HG03571 (cell line): ENCODE results near the gene SPAG16.
"Not testable (repeated sequence)": the region's sequence is repeated elsewhere in the genome, so short reads cannot be mapped to it uniquely, and the experiment has no call there.

Experiments
- ATAC-seq: cut with Tn5 transposase; IDR thresholded peaks from one replicate; pipeline ENCODE4 v1.9.1; 2021; ENCODE audit not compliant: unreplicated experiment

The SPAG16 gene

DNA sequence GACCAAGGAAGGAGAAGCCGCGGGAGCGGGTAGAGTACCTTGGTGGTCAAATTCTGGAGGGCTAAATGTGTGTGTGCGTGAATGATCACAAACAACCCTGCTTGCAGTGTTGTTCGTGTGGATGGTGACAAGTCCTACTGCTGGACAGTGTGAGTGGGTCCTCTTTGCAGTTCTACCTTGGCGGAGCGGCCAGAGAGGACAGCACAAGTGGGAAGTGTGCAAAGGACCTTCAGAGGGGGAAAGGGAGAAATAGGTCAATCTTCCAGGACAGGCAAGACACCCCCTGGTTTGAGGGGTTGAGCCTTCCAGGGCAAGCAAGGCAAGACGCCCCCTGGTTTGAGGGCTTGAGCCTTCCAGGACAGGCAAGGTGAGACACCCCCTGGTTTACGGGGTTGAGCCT, 122.8 kb downstream of the SPAG16 start:
- ATAC-seq = not testable (repeated sequence)

DNA sequence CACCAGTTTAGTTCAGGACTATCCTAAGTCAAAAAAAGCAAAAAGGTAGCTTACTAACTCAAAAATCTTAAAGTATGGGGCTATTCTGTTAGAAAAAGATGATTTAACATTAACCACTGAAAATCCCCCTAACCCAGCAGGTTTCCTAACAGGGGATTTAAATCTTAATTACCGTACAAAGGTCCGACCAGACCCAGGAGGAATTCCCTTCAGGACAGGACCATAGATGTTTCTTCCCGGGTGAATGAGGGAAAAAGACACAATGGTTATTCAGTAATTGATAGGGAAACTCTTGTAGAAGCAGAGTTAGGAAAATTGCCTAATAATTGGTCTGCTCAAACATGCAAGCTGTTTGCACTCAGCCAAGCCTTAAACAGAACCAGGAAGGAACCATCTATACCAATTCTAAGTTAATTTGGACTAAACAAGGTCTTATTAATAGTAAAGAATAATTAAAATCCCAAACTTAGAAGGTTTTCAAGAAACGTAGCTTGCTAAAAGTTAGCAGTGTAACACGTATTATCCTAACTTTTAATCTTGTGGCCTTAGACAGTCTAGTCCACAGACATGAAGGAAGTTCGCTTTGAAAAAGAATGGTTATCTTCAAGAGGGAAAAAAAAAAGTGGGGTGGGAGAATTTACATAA, 124.3 kb downstream of the SPAG16 start:
- not testable (repeated sequence) for ATAC-seq

DNA sequence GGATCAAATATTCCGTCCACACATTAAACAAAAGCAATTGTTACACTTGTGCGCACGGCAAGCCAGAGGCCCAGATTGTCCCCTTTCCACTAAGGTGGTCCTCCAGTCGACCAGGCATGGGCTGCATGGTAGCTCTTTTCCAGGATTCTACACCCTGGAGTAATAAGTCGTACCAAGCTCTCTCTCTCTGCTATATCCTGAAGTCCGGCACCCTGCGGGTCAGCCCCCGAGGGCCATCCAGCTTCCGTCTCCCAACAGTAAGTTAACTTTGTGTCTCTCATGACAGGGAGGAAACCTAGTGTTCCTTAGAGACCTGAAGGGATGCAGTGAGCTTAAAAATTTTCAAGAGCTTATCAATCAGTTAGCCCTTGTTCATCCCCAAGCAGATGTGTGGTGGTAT, 126.4 kb downstream of the SPAG16 start:
- ATAC-seq = not testable (repeated sequence)

DNA sequence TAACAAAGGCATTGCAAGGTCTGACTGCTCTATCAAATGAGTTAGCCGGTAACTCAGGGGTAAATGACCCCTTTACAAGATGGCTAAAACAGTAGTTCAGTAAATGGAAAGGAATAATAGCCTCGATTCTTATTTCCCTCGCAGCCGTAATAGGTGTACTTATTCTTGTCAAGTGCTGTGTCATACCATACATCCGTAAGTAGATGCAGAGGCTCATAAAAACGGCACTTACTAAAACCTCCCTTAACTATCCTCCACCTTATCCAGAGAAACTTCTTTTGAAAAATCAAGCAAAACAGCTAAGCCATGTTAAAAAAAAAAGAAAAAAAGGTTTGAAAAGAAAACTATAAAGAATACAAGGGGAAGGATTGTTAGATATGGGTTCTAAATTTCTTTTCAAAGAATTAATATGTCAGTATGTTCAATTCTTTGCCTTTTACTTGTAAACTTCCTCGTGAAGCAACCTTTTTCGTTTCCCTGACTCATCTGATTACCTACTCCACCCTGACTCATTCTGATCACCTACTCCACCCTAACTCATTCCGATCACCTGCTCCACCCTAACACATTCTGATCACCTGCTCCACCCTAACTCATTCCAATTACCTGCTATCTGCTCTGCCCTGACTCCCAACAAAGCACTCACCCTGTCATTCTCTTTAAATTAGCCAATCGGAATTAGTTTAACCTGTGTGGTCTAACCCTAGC, 127.5 kb downstream of the SPAG16 start:
- no peak for ATAC-seq

DNA sequence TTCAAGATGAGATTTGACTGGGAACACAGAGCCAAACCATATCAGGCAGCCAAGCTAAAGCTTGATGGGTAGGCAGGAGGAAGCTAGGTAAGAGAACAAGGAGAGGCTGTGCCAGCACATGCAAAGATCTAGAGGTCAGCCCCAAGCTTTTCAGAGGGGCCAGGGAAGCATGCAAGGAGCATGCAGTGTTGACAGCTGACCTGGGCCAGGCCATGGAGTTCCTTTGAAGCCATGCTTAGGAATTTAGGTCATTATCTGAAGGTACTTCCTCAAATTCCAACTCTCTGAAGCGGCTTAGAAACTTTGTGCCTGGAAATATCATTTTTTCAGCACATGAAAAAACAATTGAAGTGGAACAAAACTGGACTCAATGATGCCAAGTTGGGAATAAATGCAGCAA, 130.8 kb downstream of the SPAG16 start:
- ATAC-seq = no peak

DNA sequence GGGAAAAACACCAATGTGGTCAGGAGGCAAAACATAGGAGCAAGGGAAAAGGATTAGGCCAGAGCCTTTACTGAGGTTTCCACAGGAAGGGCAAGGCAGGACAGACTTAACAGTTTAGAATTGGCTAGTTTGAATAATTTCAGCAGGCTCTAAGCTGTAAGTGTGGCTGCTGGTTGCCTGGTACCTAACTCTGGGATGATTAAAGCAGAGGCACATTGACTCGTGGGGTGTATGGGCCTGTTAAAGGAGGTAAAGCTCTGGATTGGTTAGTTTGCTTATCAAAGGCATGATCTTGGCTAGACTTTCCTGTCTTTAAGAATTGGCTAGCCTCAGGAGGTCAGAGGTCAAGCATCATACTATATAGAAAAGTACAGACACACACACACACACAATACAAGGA, 132.6 kb downstream of the SPAG16 start:
- no peak for ATAC-seq

DNA sequence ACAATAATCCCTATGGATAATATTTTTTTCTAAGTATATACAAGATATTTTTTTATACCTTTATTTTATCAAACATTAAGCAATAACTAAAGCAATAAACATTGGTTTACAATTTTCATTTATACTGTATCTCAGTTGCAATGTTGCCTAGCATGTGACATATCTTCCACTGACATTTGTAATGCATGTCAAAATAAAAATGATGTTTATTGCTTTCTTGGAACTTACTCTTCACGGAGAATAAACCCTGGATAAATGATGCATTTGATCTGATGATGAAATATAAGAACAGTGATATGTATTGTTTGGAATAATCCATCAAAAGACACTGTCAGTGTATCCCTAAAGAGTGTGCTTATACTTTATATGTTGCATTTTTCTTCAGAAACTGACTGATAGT, 135.7 kb downstream of the SPAG16 start:
- ATAC-seq = no peak

DNA sequence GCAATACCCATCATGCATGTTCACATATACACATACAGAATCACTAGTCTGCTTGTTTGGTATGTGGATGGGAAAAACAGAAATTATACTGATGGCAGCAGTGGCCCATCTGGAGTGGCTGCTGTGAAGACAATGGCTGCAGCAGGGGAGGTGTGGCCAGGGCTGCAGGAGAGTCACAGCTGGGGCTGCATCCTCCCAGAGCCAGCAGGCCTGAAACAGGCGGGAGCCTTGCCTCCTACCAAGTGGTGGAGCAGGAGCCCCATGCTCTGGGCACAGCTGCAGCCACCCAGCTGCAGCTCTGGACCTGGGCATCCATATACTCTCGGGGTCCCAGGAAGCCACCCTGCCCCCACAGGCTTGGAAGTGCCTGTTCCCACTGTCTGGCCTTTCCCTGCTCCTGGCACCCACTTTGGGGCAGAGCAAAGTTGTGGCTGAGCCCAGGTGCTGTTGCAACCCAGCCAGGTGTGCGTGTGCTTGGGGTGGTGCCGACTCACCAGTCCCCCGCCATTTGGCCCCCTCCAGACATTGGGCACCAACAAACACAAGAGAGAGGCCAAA, 136.6 kb downstream of the SPAG16 start:
- no peak for ATAC-seq

DNA sequence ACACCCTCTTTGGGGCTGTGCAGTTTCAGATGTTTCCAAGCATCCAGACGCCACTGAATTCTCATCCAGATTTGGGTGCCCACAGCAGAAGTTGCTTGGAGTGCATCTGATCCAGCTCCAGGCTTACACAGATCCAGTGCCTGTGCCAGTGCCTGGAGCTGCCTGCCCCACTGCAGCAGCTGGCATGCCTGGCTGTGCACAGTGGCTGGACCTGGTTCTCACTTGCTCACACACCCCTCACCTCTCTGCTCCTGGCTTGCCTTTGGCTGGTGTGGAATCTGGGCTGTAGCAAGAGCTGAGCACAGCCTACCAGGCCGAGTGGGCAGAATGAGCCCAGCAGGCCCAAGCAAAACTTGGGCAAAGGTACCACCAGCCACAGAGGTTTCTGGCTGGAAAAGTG, 137.9 kb downstream of the SPAG16 start:
- no peak for ATAC-seq

DNA sequence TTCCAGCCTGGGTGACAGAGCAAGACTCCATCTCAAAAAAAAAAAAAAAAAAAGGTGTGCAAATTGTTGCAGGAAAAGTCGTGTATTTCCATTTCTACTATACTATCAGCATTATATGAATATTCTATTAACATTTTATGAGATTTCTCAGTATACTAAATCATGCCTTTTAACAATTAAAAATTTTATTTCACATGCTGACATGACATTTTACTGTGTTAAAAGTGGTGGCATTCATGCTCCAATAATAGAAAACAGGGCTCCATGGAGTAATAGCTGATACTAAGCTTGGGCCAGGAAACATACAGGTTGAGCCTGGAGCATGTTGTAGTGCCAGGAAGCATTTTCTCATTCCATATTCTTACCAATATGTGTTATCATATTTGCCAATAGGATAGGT, 141.4 kb downstream of the SPAG16 start:
- no peak for ATAC-seq

DNA sequence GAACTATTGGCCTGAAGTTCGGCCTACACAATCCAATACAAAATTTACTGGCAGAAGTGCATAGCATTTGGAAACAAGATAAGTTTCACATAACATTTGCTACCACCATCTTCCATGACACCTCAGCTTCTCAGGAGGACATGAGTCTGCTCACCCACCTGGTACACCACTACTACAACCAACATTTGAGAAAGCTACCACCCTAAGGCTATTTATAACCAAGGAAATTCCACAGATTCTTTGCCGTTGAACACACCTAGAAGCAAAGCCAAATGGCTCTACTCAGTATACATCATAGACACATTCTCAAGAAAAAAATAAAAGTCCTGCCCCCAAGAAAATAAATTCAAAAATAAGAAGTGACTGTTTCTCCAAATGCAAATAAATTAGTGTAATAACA, 145.3 kb downstream of the SPAG16 start:
- no peak for ATAC-seq

DNA sequence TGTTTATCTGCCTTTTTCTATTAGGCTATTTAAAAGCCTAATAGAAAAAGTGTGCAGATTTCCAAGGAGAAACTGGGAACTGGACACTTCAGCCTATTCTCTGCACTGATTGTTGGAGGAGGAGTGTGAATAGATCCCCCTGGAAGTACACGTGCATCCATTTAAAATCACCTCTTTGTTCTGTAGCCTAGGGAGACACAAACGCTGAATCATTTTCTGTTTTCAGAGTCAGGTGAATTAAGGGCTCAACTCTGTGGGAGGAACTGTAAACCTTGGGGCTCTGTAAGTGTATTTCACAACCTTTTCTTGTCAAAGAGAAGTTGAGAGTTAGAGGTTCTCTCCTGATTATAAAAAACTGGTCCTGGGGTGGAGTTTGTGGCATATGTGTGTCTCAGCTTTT, 159.7 kb downstream of the SPAG16 start:
- no peak for ATAC-seq

DNA sequence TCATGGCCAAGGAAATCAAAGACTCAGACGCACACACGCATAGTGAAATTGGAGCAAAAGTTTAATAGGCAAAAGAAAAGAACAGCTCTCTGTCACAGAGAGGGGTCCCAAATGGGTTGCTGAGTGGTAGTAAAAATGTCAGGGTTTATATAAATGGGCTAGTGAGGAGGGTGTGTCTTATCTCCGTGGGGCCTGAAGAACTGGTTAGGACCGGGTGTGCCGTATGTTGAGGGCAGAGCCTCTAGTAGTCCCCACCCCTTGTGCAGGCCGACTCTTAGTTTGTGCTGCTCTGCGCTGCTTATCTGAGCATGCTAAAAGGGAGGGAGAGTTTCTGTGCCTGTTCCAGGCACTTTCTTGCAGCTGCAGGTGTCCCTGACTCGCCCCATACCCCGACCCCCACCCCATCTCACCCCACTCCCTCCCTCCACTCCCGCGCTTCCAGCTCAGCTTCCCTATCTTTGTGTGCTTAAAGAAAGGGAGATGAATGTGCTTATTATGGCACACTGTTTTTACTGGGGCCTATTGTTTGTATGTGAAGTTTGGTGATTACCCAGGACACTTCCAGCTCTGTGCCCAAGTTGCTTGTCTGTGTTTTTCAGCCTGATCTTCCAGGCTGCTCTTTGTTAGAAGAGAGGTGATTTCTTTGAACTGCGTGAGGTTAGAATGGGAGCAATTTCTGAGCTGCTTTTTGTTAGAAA, 167.4 kb downstream of the SPAG16 start:
- ATAC-seq = no peak

DNA sequence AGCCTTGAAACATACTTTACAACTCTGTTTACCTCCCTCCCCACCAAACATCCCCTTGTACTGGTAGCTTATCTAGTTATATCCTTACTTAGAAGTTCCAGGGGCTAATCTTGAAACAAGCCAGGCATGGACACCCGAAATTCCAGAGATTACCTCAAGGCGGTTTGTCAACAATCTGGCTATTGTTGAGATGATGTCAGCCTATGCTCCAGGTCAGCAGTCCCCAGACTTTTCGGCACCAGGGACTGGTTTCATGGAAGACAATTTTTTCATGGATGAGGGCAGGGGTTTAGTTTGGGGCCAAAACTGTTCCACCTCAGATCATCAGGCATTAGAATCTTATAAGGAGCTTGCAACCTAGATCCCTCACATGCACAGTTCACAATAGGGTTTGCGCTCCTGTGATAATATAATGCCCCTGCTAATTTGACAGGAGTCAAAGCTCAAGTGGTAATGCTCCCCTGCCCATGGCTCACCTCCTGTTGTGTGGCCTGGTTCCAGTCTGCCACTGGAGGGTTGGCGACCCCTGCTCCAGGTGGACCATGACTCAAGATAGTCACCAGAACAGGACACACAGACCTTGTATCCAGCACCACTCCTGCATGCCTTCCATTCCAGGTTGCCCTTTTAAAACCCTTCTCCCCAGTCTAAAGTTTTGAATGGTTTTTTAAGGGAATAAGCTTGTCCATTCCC, 171.2 kb downstream of the SPAG16 start:
- ATAC-seq = no peak

DNA sequence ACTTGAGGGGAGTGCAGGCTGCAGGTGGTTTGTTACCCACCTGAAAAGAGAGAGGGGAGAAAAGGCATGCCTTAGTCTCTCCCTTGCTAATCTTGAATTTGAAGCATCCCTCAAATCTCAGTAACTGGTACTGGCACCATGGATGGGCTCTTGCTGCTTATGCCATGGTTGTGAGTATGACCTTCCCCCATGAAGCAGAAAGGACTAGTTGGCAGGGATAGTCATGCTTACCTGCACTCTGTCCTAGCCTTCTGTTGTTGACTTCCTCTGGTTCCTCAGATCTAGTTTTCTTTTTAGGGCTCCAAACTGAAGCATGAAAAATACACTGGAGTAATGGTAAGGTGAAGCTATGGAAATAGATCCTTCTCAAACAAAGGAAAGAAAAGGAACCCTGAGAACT, 191.2 kb downstream of the SPAG16 start:
- ATAC-seq = no peak

DNA sequence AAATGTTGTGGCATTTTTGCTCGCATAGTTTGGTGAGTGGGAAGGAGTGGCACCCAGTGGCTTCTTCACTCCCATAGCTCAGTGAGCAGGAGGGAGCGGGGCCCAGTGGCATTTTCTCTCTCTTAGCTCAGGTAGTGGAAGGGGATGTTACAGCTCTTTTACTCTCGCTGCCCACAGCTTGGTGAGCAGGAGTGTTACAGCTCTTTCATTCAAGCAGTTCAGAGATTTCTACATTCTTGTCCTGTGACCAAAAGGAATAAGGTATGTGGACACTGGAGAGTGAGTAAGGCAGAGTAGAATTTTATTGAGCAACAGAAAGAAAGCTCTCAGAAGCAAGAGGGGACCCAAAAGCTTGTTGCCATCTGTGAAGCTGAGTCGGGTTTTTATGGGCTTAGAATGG, 192.4 kb downstream of the SPAG16 start:
- no peak for ATAC-seq

DNA sequence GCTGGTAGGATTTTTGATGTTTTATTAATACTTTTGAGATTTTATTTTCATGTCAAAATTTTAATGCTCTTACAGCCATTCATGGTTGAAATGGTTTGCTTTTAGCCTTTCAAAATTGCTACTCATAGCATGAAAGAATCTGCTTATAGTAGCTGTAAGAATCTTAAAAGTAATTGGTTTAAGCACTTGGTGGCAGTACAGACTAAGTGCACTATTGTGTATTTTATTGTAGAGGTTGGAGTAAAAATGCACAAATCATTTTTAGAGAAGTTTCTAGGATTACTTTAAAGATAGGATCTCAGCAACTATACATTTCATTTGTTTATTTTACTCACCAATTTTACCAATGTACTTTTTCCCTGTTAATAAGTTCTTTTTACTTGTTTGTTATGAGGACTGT, 205.8 kb downstream of the SPAG16 start:
- ATAC-seq = no peak

DNA sequence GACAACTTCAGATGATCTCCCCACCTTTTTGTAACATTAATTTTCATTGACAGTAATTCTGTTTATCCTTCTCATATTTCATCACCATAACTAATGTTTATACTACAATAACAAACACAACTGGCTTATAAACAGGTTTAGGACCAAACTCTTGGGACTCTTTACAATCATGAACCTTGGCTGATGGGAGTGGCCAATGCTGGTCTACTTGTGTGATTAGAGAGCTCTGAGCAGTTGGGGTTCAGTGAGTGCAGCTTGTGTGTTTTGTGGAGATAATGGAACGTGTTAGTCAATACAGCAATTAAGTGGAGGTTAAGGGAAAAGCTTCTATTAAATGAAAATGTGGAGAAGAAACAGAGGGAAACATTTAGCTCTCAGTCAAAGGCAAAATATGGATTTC, 207.1 kb downstream of the SPAG16 start:
- no peak for ATAC-seq

DNA sequence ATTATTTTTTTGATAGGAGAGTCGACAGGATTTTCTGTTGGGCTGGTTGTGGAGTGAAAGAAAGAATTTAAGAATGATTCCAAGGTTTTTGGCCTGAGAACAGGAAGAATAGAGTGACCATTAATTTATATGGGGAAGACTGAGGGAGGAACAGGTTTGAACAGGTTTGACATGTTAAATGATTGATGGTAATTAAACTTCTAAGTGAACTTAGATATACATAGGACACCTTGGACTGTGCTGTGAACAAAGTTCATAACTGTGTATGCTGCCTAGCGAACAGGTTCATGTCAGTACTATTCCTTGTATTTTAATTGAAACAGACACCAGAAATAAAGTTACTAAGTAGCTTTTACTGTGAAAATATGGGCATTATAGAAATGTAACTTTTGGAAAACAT, 212.0 kb downstream of the SPAG16 start:
- no peak for ATAC-seq

DNA sequence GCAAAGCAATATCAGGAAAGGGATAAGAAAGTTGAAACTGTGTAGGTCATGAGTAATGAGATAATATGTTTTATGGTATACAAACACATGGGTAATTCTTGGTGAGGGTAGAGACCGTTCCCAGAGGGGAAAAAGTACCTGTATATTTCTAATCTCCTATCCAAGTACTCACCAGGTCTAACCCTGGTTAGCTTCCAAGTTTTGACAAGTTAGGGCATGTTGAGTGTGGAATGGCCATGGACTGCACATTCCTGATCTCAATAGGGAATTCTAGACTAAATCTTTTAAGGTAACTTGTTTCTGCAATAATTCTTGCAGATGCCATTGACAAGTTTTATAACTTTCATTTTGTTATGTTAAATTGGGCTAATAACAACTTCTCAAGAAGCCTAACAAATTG, 216.6 kb downstream of the SPAG16 start:
- no peak for ATAC-seq

DNA sequence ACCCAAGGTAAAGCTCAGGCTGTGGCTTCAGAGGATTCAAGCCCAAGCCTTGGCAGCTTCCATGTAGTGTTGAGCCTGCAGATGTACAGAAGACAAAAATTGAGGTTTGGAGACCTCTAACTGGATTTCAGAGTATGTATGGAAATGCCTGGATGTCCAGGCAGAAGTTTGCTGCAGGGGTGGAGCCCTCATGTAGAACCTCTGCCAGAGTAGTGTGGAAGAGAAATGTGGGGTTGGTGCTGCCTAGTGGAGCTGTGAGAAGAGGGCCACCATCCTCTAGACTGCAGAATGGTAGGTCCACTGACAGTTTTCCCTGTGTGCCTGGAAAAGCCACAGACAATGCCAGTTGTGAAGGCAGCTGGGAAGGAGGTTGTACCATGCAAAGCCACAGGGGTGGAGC, 239.9 kb downstream of the SPAG16 start:
- ATAC-seq = no peak
